DMS 273 (cell line): ENCODE measurements around the gene PCYT1B.

Experiments
- DNase-seq: peaks from one replicate; lab custom pipeline; 2025; ENCODE audit not compliant: unreplicated experiment; lab: John Stamatoyannopoulos, UW

Gene PCYT1B

DNA sequence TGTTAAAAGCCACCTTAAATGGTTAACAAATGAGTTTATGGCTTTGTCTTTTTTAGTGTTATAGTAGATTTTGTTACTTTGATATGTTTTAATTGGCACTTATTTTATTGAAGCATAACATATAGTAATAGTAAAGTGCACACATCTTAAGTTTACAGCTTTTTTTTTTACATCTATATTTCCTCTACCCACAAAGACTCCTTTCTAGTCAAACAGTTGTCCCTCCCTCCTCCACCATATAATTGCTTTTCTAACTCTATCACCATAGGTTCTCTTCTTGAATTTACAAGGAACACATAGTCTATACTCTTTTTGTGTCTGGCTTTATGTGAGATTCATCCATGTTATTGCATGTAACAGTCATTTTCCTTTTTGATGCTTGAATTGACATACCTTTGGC, 110.6 kb downstream of the PCYT1B start:
- DNase-seq = no peak

DNA sequence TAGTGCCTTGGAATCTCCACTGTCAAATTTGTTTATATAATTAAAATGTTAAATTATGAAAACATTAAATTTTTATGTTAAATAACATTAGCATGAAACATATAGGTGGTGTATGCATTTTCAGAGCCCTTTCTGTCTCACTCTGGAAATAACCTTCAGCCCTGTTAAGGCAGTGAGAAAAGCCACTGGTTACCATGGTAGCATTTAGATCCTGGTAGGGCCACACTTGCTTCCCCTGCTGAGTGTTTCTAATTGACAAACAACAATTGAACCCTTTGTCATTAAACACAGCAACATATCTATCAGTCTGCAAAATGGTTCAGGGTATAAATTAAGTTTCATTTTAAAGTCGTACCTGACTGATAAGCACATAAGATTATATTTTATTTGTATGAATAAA, 118.5 kb downstream of the PCYT1B start:
- DNase-seq = no peak

DNA sequence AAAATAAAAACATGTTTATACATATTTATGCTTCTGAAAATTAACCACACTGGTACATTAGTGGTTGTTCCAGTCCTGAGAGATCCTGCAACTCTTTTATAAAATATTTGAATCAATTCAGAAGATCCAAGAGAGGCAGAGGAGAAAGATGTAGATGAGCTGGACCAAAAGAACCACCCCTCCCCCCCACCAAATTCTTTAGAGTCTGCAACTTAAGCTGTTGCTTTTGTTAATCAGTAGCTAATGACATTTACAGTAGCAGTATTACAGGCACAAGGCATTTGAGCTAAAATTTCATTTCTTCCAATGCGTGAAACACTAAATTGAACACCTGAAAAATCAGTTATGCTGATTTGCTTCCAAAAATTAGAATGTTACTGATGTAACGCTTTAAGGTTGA, 120.5 kb downstream of the PCYT1B start:
- no peak for DNase-seq

DNA sequence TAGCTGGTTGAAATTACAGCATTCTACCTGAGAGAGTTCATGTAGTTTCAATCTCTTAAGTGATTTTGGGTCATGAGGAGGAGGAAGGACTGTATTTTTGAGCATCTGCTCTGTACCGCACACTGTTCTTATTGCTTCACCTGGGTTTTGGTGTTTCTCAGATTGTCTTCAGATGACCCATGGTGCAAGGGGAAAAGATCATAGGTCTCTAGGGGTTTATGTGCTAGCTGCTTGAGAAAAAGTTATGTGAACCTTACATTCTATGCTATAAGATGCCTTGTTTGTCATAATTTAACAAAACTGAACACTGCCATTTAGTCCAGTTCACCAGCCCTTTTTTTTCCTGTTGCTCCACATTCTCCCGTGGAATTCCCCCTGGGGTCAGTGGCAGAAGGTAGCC, 121.7 kb downstream of the PCYT1B start:
- DNase-seq = no peak

DNA sequence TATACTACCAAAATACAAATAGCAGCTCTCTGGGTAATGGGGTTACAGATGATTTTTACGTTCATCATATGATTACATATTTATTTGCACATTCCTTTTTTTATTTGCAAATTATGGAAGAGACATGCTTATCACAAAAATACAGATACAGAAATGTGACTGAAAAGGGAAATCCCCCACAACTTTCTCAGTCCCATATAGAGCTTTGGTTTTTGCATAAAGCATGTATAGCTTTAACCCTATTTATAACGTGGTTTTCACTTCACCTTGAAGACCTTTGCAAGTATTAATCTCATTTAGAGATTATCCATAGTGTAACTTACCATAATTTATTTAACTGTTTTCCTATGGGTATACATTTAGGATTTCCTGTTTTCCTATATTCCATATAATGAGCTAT, 126.7 kb downstream of the PCYT1B start:
- no peak for DNase-seq

GRCh38 chrX:24515447-24515846, 131.7 kb downstream of the PCYT1B start:
- peak; percentile 67 for DNase-seq

- DNase-seq = no peak
Observed at GRCh38 chrX:24513416-24513815, 133.7 kb downstream of the PCYT1B start.

GRCh38 chrX:24508375-24508774, 138.8 kb downstream of the PCYT1B start:
- no peak for DNase-seq
